ENCODE results near the gene TCF4. TPM values are rescaled to one million over a fixed set of nuclear protein-coding genes. Genes with fewer than 3 reads are reported as not detected.

Gene TCF4
- total and polyA plus RNA-seq, 7 donors: 8.6 to 68.9 (median 36.8) TPM

- Histone ChIP-seq H3K27ac (no peak overlapping the region), H3K4me3 (no peak overlapping the region), H3K36me3 (ENCODE audit: insufficient read depth in 1 of 2, low read depth in 1 of 2) (no peaks in the 10 kb centered on the region), H3K4me1 (peaks cover 33% of the 10 kb centered on the region), H3K27me3 (ENCODE audit: insufficient read depth in 3 of 3, low read length in 2 of 3) (no peaks in the 10 kb centered on the region), H3K9me3 (no peaks in the 10 kb centered on the region)
- intact Hi-C loops (cut with DNase I): no loop called here
- ATAC-seq: peak; percentile 32 to 65 (median 42)
- 63 to 71% (median 64%) methylated on average over 5 of the region's 5 CpGs for WGBS, 3 donors
- no peak for DNase-seq
- TF ChIP-seq CTCF (IDR thresholded peaks at IDR 0.05): no peak
Observed at GRCh38 chr18:55497825-55498403, 90.1 kb downstream of the TCF4 start.

- WGBS, 3 donors: 69 to 75% (median 70%) methylated on average over 1 of the region's 1 CpG
- DNase-seq (no peak), ATAC-seq (no peak)
- H3K27ac ChIP-seq: no peak overlapping the region
- TF ChIP-seq CTCF (IDR thresholded peaks at IDR 0.05): no peak
- intact Hi-C loops (cut with DNase I): no loop called here
- H3K27me3 ChIP-seq (ENCODE audit: insufficient read depth in 3 of 3, low read length in 2 of 3): no peaks in the 10 kb centered on the region
- no peaks in the 10 kb centered on the region for H3K9me3 ChIP-seq
- H3K4me3 ChIP-seq: no peak overlapping the region
- H3K4me1 ChIP-seq: peaks cover 36% of the 10 kb centered on the region
- no peaks in the 10 kb centered on the region for H3K36me3 ChIP-seq (ENCODE audit: insufficient read depth in 1 of 2, low read depth in 1 of 2)
Observed at GRCh38 chr18:55494899-55495298, 93.1 kb downstream of the TCF4 start.

GRCh38 chr18:55494441-55494840, 93.6 kb downstream of the TCF4 start:
- no peak for TF ChIP-seq CTCF (IDR thresholded peaks at IDR 0.05)
- 96 to 100% (median 96%) methylated on average over 1 of the region's 1 CpG for WGBS, 3 donors
- Histone ChIP-seq H3K27me3 (ENCODE audit: insufficient read depth in 3 of 3, low read length in 2 of 3) (no peaks in the 10 kb centered on the region), H3K36me3 (ENCODE audit: insufficient read depth in 1 of 2, low read depth in 1 of 2) (no peaks in the 10 kb centered on the region), H3K4me3 (no peak overlapping the region), H3K4me1 (peaks cover 39% of the 10 kb centered on the region), H3K9me3 (no peaks in the 10 kb centered on the region), H3K27ac (no peak overlapping the region)
- ATAC-seq (no peak), DNase-seq (no peak)
- intact Hi-C loops (cut with DNase I): no loop called here

DNA sequence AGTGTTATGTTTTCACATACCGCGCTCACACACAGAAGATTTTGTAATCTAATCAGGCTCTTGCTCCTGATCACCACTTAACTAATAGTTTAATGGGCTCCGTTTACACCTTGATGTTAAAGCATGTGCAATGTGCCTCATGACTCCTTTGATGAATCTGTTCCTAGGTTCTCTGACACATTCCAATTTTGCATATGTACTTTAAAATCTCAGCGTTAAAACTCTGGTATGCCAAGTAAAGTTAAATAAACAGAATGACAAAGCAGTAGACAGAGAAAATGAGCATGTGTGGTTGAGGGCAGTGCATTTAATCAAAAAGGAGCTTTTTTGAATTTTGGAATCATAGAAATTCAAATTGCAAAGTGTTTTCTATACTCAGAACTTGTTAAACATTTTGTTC, 96.4 kb downstream of the TCF4 start:
- peak overlapping the region; percentile 26 for H3K4me3 ChIP-seq
- no peak overlapping the region for H3K27ac ChIP-seq
- ATAC-seq (no peak), DNase-seq (no peak)
- no peak for TF ChIP-seq CTCF (IDR thresholded peaks at IDR 0.05)
- 19 to 41% (median 25%) methylated on average over 4 of the region's 4 CpGs for WGBS, 3 donors
- no peaks in the 10 kb centered on the region for H3K9me3 ChIP-seq
- H3K4me1 ChIP-seq: peaks cover 48% of the 10 kb centered on the region
- intact Hi-C loops (cut with DNase I): no loop called here
- H3K36me3 ChIP-seq (ENCODE audit: insufficient read depth in 1 of 2, low read depth in 1 of 2): no peaks in the 10 kb centered on the region
- no peaks in the 10 kb centered on the region for H3K27me3 ChIP-seq (ENCODE audit: insufficient read depth in 3 of 3, low read length in 2 of 3)

Measured in psoas muscle (tissue), 8 donors.